ENCODE results near the gene COL5A1. TPM values are rescaled to one million over a fixed set of nuclear protein-coding genes. Genes with fewer than 3 reads are reported as not detected.

COL5A1 gene
- total RNA-seq, 1 donor: 801 TPM

DNA sequence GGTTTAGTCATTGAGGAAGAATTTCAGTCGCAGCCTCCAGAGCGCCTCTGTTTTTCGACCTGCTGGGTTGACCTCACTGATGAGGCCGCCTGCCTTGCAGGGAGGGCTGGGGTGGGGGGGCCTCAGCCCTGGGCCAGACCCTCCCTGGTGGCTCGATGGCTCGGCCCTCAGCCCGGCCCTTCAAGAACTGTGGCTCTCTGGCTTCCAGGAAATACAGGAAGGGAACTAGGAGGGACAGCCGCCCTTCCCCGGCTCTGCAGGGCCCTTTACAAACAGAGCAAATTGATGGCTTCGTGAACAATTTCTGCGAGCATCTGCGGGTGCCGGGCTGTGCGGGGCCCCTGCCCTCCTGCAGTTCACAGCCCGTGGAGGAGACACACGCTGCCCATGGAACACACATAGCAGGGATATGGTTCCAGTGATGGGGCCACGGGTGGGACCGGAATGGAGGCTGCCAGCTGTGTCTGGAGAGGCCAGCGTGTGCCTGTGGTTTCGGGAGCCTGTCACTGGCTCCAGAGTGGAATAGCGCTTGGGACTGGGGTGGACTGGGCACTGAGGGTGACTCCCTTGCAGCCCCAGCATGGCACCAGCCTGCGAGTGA is 39.6 kb downstream of the COL5A1 start:
- Histone ChIP-seq H3K4me2 (ENCODE audit: insufficient read depth, low read length) (peak overlapping the region; percentile 28), H3K79me2 (ENCODE audit: insufficient read depth, low read length) (peaks cover 95% of the 10 kb centered on the region), H3K4me3 (ENCODE audit: insufficient read depth, low read length) (no peak overlapping the region), H4K20me1 (ENCODE audit: insufficient read depth, low read length) (peaks cover 96% of the 10 kb centered on the region), H3K9me3 (ENCODE audit: low read depth, low read length) (no peaks in the 10 kb centered on the region), H3K27me3 (ENCODE audit: insufficient read depth, low read length) (no peaks in the 10 kb centered on the region), H3K36me3 (ENCODE audit: insufficient read depth, low read length) (peaks cover 11% of the 10 kb centered on the region), H3K4me1 (ENCODE audit: insufficient read depth, low read length) (peaks cover 13% of the 10 kb centered on the region), H2AFZ (ENCODE audit: low read length) (no peak overlapping the region), H3K27ac (ENCODE audit: low read depth, low read length) (peak overlapping the region; percentile 11)
- TF ChIP-seq, protein P1, sequence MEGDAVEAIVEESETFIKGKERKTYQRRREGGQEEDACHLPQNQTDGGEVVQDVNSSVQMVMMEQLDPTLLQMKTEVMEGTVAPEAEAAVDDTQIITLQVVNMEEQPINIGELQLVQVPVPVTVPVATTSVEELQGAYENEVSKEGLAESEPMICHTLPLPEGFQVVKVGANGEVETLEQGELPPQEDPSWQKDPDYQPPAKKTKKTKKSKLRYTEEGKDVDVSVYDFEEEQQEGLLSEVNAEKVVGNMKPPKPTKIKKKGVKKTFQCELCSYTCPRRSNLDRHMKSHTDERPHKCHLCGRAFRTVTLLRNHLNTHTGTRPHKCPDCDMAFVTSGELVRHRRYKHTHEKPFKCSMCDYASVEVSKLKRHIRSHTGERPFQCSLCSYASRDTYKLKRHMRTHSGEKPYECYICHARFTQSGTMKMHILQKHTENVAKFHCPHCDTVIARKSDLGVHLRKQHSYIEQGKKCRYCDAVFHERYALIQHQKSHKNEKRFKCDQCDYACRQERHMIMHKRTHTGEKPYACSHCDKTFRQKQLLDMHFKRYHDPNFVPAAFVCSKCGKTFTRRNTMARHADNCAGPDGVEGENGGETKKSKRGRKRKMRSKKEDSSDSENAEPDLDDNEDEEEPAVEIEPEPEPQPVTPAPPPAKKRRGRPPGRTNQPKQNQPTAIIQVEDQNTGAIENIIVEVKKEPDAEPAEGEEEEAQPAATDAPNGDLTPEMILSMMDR (IDR thresholded peaks at IDR 0.05; ENCODE audit: extremely low read depth, low read depth, low read length): no peak
- peak; percentile 89 for DNase-seq (ENCODE audit: insufficient read length, low spot score, missing footprints)

DNA sequence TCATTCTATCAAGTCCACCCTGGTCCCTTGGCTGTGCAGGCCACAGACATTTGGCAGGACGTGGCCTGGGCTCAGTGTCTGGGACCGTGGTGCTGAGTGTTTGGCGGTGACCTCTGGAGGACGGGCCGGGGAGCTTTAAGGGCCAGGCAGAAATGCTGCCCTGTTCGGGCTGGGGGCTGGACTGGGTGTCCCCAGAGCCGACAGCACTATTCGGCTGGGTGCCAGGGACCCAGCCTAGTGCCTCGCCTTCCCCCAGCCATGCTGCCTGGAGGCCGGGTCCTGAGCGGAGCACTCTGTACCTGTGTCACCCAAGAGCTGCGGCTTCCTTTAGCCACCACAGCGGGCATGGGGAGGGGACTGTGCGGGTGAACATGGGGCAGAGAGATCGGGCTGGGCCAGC is 40.4 kb downstream of the COL5A1 start:
- Histone ChIP-seq H2AFZ (ENCODE audit: low read length) (no peak overlapping the region), H4K20me1 (ENCODE audit: insufficient read depth, low read length) (peaks cover 96% of the 10 kb centered on the region), H3K9me3 (ENCODE audit: low read depth, low read length) (no peaks in the 10 kb centered on the region), H3K27me3 (ENCODE audit: insufficient read depth, low read length) (no peaks in the 10 kb centered on the region), H3K79me2 (ENCODE audit: insufficient read depth, low read length) (peaks cover 95% of the 10 kb centered on the region), H3K4me2 (ENCODE audit: insufficient read depth, low read length) (no peak overlapping the region), H3K4me3 (ENCODE audit: insufficient read depth, low read length) (no peak overlapping the region), H3K27ac (ENCODE audit: low read depth, low read length) (no peak overlapping the region), H3K36me3 (ENCODE audit: insufficient read depth, low read length) (peaks cover 20% of the 10 kb centered on the region), H3K4me1 (ENCODE audit: insufficient read depth, low read length) (peaks cover 13% of the 10 kb centered on the region)
- TF ChIP-seq, protein P1 (IDR thresholded peaks at IDR 0.05; ENCODE audit: extremely low read depth, low read depth, low read length): no peak
- peak; percentile 81 for DNase-seq (ENCODE audit: insufficient read length, low spot score, missing footprints)

DNA sequence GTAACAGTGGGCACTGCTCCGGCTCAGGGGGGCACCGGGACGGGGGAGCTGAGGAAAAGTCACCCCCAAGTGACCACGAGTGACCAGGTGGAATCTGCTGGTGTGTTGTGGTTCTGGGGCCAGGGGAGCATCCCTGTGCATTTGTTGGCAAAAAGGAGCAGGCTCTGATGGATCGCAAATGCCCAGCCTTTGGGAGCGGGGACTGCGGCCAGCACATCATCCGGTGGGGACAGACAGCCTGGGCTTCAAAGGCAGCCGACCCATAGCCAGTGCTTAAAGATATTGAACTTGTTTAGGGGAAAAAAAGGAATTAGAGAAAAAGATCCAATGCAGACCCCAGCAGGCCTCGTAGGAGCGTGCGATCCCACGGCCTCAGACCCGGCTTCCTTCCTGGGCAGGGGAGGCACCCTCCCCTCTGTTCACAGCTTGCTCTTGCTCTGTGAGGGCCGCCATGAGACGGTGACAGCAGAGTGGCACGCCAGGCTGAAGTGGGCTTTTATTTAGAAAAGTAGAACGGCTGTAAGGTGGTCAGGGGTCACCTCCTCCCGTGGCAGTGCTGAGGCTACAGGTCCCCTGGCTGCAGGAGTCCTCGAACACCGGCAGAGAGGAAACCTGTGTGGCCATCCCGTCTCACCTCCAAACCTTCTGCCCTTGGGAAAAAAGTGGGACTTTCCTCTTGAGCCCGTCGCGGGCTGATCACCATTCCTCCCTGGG is 41.2 kb downstream of the COL5A1 start:
- H3K9me3 ChIP-seq (ENCODE audit: low read depth, low read length): no peaks in the 10 kb centered on the region
- no peak overlapping the region for H3K27ac ChIP-seq (ENCODE audit: low read depth, low read length)
- peaks cover 96% of the 10 kb centered on the region for H4K20me1 ChIP-seq (ENCODE audit: insufficient read depth, low read length)
- no peak overlapping the region for H2AFZ ChIP-seq (ENCODE audit: low read length)
- DNase-seq (ENCODE audit: insufficient read length, low spot score, missing footprints): peak; percentile 66
- H3K27me3 ChIP-seq (ENCODE audit: insufficient read depth, low read length): no peaks in the 10 kb centered on the region
- H3K4me2 ChIP-seq (ENCODE audit: insufficient read depth, low read length): no peak overlapping the region
- TF ChIP-seq, protein P1 (IDR thresholded peaks at IDR 0.05; ENCODE audit: extremely low read depth, low read depth, low read length): no peak
- H3K4me1 ChIP-seq (ENCODE audit: insufficient read depth, low read length): peaks cover 13% of the 10 kb centered on the region
- H3K79me2 ChIP-seq (ENCODE audit: insufficient read depth, low read length): peaks cover 95% of the 10 kb centered on the region
- H3K4me3 ChIP-seq (ENCODE audit: insufficient read depth, low read length): no peak overlapping the region
- peaks cover 21% of the 10 kb centered on the region for H3K36me3 ChIP-seq (ENCODE audit: insufficient read depth, low read length)

DNA sequence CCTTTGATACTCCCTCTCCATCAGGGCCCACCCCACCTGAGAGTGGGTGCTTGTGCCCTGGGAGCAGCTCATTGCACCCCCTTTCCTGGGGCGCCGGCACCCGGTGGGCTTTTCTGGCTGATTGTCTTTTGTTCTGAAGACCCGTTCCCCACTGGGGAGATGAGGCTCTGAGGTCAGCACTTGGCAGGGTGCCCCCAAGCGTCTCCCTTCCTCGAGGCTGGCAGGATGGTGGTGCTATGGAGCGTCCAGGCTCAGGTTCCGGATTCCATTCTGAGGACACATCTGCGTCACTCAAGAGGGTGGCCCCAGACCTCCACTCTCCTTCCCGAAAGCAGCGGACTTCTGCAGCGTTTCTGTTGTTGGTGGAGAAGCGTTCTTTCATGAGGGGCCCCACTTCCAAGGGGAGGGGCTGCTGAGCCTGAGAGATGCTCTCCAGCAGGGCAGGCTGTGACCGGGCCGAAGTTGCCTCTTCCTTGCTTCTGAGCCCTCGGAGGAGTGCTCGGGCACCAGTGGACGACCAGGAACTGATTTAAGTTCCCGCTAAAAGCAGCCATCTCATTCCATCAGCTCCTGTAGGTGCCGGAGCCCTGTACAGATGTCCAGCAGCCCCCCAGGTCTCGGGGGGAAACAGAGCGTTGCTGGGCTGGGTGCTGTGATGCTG is 42.2 kb downstream of the COL5A1 start:
- Histone ChIP-seq H3K4me2 (ENCODE audit: insufficient read depth, low read length) (no peak overlapping the region), H3K36me3 (ENCODE audit: insufficient read depth, low read length) (peaks cover 21% of the 10 kb centered on the region), H2AFZ (ENCODE audit: low read length) (no peak overlapping the region), H3K4me3 (ENCODE audit: insufficient read depth, low read length) (no peak overlapping the region), H4K20me1 (ENCODE audit: insufficient read depth, low read length) (peaks cover 96% of the 10 kb centered on the region), H3K27ac (ENCODE audit: low read depth, low read length) (no peak overlapping the region), H3K27me3 (ENCODE audit: insufficient read depth, low read length) (no peaks in the 10 kb centered on the region), H3K79me2 (ENCODE audit: insufficient read depth, low read length) (peaks cover 95% of the 10 kb centered on the region), H3K4me1 (ENCODE audit: insufficient read depth, low read length) (peaks cover 13% of the 10 kb centered on the region), H3K9me3 (ENCODE audit: low read depth, low read length) (no peaks in the 10 kb centered on the region)
- peak; percentile 65 for DNase-seq (ENCODE audit: insufficient read length, low spot score, missing footprints)
- TF ChIP-seq, protein P1 (IDR thresholded peaks at IDR 0.05; ENCODE audit: extremely low read depth, low read depth, low read length): no peak

Data from osteoblast (primary cell).